ENCODE data around the gene MTHFSD. TPM values are rescaled to one million over a fixed set of nuclear protein-coding genes. Genes with fewer than 3 reads are reported as not detected.

Gene MTHFSD
- total RNA-seq, 1 donor from 2014 or later: 29.1 TPM

DNA sequence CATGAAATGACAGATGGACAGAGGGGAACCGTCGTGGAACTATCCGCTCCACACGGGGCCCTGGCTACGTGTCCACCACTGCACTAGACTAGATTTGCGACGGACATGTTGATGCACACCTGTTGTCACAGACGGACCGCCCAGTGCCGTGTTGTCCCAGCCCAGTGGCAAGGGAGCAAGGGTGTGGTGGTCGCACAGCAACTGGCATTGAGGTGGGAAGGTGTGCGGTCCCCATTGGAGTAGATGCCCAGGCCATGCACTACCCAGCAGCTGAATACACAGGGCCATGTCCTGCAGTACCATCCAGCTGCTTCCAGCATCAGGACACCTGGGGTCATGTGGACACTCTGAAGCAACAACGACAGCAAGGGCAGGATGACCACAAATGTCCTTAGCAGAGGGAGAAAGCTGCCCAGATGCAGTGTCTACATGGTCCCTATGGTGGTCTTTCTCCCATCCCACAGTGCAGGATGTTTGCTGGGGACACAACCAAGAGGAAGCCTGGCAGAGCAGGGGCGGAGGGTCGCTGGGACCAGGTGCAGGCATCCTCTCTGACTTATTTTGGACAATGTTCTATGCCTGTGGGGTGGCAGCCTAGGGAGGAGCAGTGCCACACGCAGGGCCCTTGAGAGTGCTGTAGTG is 35.9 kb downstream of the MTHFSD start:
- DNase-seq: no peak
- peaks cover 47% of the 10 kb centered on the region for H3K27me3 Mint-ChIP-seq
- H3K9me3 Mint-ChIP-seq: no peaks in the 10 kb centered on the region

GRCh38 chr16:86517652-86518258 is 37.3 kb downstream of the MTHFSD start:
- Mint-ChIP-seq H3K36me3 (ENCODE audit: low read depth) (no peaks in the 10 kb centered on the region), H3K9me3 (no peaks in the 10 kb centered on the region), H3K27me3 (peaks cover 59% of the 10 kb centered on the region), H3K27ac (no peak overlapping the region), H3K4me3 (no peak overlapping the region), H3K4me1 (peaks cover 2% of the 10 kb centered on the region)
- DNase-seq: peak; percentile 66
- intact Hi-C loops (cut with micrococcal nuclease): loop anchor here (5.0 kb wide), 1 partner anchor 175 kb away; no protein-coding TSS in a partner anchor

More for the DNA sequence above, 35.9 kb downstream of the MTHFSD start:
- Mint-ChIP-seq H3K4me3 (no peak overlapping the region), H3K4me1 (peaks cover 2% of the 10 kb centered on the region), H3K27ac (no peak overlapping the region), H3K36me3 (ENCODE audit: low read depth) (no peaks in the 10 kb centered on the region)
- intact Hi-C loops (cut with micrococcal nuclease): loop anchor here (5.0 kb wide), 1 partner anchor 177 kb away; no protein-coding TSS in a partner anchor

- Mint-ChIP-seq H3K9me3 (no peaks in the 10 kb centered on the region), H3K27me3 (peaks cover 62% of the 10 kb centered on the region), H3K4me3 (no peak overlapping the region), H3K27ac (no peak overlapping the region), H3K36me3 (ENCODE audit: low read depth) (no peaks in the 10 kb centered on the region), H3K4me1 (peaks cover 2% of the 10 kb centered on the region)
- intact Hi-C loops (cut with micrococcal nuclease): loop anchor here (5.0 kb wide), 1 partner anchor 175 kb away; no protein-coding TSS in a partner anchor
- no peak for DNase-seq
These were observed 38.0 kb downstream of the MTHFSD start for GRCh38 chr16:86517033-86517432.

DNA sequence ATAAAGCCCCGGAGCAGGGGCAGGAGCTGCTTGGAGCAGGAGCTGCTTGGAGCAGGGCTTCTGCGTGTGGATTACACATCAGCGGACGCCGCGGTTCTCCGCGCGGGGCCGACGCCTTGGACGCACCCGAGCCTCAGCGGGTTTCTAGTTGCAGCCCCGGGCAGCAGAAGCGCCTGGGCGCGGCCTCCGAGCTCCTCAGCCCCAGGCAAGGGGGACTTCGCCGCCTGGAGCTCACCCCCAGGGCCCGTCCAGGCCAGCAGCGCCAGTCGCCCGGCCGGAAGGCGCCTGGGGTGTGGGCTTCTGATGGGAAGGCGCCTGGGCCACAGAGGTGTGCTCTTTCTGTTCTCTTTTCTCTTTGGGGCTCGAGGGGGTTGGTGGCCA is 38.4 kb downstream of the MTHFSD start:
- DNase-seq: no peak
- Mint-ChIP-seq H3K36me3 (ENCODE audit: low read depth) (no peaks in the 10 kb centered on the region), H3K4me1 (peaks cover 4% of the 10 kb centered on the region), H3K27ac (peak overlapping the region; percentile 60), H3K27me3 (peaks cover 64% of the 10 kb centered on the region), H3K4me3 (no peak overlapping the region), H3K9me3 (no peaks in the 10 kb centered on the region)
- intact Hi-C loops (cut with micrococcal nuclease): loop anchor here (5.0 kb wide), 1 partner anchor 174 kb away; no protein-coding TSS in a partner anchor

GRCh38 chr16:86515777-86516622 is 39.0 kb downstream of the MTHFSD start:
- peaks cover 5% of the 10 kb centered on the region for H3K4me1 Mint-ChIP-seq
- H3K9me3 Mint-ChIP-seq: no peaks in the 10 kb centered on the region
- H3K27ac Mint-ChIP-seq: peak overlapping the region; percentile 60
- intact Hi-C loops (cut with micrococcal nuclease): loop anchor here (2.0 to 5.0 kb wide), 2 partner anchors 17 to 174 kb away; no protein-coding TSS in a partner anchor
- no peak for DNase-seq
- H3K36me3 Mint-ChIP-seq (ENCODE audit: low read depth): no peaks in the 10 kb centered on the region
- H3K4me3 Mint-ChIP-seq: no peak overlapping the region
- peaks cover 64% of the 10 kb centered on the region for H3K27me3 Mint-ChIP-seq

GRCh38 chr16:86515413-86515776 is 39.6 kb downstream of the MTHFSD start:
- Mint-ChIP-seq H3K4me1 (peaks cover 7% of the 10 kb centered on the region), H3K9me3 (no peaks in the 10 kb centered on the region), H3K36me3 (ENCODE audit: low read depth) (peaks cover 2% of the 10 kb centered on the region), H3K27me3 (peaks cover 68% of the 10 kb centered on the region), H3K4me3 (no peak overlapping the region), H3K27ac (no peak overlapping the region)
- DNase-seq: no peak
- intact Hi-C loops (cut with micrococcal nuclease): loop anchor here (2.0 to 5.0 kb wide), 2 partner anchors 17 to 173 kb away; no protein-coding TSS in a partner anchor

DNA sequence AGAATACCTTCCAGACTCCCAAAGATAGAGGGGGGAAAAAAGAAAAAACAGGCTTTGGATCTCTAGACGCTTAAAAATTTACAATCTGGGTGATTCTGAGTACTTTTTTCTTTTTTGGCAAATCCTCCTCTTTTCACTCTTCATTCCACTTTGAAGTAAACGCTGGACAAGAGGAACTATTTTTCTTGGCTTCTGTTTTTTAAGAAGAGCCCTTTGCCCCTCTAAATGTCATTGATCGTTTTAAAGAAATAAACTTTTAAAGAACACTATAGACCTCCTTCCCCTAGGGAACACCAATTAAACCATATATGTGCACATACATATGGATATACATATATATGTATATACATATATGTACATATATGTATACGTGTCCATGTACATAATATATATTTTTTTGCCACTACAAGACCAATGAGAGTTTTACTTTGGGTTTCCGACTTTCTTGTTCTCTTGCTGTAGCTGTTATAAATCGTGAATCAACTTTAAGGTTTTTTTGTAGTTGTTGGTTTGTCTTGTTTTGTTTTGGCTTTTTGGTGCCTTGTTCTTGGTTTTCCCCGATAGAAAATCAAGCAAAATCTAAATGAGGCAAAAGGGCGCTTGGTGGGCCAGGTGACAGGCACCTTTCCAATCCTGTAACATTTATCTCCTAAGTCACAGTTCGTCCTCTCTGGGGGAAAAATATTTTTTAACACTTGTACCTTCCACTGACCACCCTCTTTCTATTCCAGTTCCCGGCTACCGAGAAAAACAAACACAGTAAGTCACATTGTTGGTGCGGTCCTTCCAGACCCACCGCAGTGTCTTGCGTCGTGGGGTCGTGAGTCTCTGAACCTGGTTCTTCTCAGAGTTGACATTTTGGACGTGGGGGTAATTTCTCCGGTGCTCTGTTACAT is 40.3 kb downstream of the MTHFSD start:
- Mint-ChIP-seq H3K9me3 (no peaks in the 10 kb centered on the region), H3K4me1 (peaks cover 7% of the 10 kb centered on the region), H3K27ac (peak overlapping the region; percentile 73), H3K4me3 (no peak overlapping the region), H3K36me3 (ENCODE audit: low read depth) (peaks cover 2% of the 10 kb centered on the region), H3K27me3 (peaks cover 68% of the 10 kb centered on the region)
- intact Hi-C loops (cut with micrococcal nuclease): loop anchor here (2.0 to 5.0 kb wide), 3 partner anchors 16 to 227 kb away; no protein-coding TSS in a partner anchor
- DNase-seq: no peak

DNA sequence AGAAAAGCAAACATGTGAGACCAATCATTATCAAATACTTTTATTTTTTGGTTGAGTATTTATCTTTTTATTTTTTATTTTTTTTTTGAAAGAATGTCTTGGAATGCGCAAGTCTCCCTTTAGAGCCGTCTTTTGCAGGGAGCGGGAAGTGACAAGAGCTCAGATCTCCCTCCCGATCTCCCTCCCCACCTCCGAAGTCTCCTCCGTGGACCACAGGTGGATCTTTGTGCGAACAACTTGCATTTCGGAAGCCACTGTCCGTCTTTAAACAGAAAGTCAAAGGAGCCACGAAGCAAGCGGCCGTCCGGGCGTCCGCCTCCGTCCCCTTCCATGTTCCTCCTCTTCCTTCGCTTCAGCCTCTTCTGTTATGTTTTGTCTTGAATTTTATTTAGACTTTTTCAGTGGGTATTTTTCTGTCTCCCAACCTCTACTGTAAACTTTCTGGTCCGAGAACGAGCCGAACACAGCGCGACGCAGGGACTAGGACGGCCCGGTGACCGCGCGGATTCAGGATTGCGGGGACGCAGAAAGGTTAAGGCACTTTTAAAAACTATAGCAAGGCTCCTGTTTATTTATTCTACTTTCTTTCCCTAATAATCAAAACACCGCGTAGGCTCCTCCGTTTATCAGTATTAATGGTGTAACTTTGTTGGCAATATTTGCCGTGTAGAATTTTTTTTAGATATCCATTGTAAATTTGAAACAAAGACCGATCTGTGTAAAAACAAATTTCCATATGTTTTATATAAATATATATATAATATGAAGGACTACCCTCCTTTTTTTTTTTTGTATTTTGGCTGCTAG is 41.4 kb downstream of the MTHFSD start:
- intact Hi-C loops (cut with micrococcal nuclease): loop anchor here (2.0 to 5.0 kb wide), 2 partner anchors 15 to 226 kb away; no protein-coding TSS in a partner anchor
- Mint-ChIP-seq H3K27ac (no peak overlapping the region), H3K27me3 (peaks cover 65% of the 10 kb centered on the region), H3K36me3 (ENCODE audit: low read depth) (peaks cover 2% of the 10 kb centered on the region), H3K4me3 (no peak overlapping the region), H3K9me3 (no peaks in the 10 kb centered on the region), H3K4me1 (peaks cover 8% of the 10 kb centered on the region)
- no peak for DNase-seq

DNA sequence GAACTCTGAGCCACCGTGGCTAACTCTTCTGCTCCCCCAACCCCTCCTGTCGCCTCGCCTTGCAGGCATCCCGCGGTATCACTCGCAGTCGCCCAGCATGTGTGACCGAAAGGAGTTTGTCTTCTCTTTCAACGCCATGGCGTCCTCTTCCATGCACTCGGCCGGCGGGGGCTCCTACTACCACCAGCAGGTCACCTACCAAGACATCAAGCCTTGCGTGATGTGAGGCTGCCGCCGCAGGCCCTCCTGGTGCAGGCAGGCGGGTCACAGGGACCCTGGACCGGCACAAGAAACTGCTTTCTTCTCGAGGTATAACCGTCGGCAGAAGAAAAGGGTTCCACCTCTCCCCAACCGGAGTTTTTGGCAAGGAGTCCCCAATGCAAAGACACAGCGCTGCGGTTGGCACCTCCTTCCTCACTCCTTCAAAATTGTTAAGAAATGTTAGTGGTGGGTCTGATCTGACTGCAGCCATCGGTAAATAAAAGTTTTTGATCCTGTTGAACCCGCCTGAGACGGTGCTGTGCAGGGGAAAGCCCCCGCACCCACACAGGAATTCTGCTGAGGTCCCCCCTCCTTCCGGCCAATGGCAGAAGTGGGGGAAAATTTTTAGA is 42.1 kb downstream of the MTHFSD start:
- Mint-ChIP-seq H3K9me3 (no peaks in the 10 kb centered on the region), H3K27ac (peak overlapping the region; percentile 11), H3K4me1 (peaks cover 8% of the 10 kb centered on the region), H3K36me3 (ENCODE audit: low read depth) (peaks cover 2% of the 10 kb centered on the region), H3K27me3 (peaks cover 59% of the 10 kb centered on the region), H3K4me3 (no peak overlapping the region)
- DNase-seq: no peak
- intact Hi-C loops (cut with micrococcal nuclease): loop anchor here (5.0 kb wide), 1 partner anchor 226 kb away; no protein-coding TSS in a partner anchor

DNA sequence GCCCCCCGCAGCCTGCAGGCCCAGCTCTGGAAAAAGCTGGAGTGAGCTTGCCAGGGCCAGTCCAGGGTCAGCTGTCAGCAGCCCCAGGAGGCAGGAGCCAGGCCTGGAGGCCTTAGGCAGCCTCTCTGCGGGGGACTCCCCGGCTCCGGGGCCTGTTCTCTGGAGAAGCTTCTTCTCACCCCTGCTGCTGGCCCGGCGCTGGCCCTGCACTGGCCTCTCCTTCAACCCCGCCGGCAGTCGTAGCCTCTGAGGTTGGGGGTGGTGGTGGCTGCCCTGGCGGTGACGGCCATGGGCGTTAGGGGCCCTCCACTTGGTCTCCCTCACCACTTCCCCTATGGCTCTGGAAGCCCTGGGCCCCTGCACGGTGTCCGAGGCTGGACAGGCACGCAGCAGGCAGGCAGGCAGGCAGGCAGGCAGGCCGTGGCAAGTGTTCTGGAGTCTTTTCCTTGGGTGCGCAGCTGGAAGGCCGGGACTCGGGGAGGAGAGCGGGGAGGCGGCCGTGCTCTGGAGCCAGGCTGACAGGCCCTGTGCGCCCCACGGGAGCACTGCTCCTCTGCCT is 42.7 kb downstream of the MTHFSD start:
- peaks cover 2% of the 10 kb centered on the region for H3K36me3 Mint-ChIP-seq (ENCODE audit: low read depth)
- DNase-seq: no peak
- H3K4me1 Mint-ChIP-seq: peaks cover 13% of the 10 kb centered on the region
- H3K27me3 Mint-ChIP-seq: peaks cover 59% of the 10 kb centered on the region
- H3K9me3 Mint-ChIP-seq: no peaks in the 10 kb centered on the region
- H3K27ac Mint-ChIP-seq: no peak overlapping the region
- intact Hi-C loops (cut with micrococcal nuclease): loop anchor here (5.0 kb wide), 1 partner anchor 225 kb away; no protein-coding TSS in a partner anchor
- no peak overlapping the region for H3K4me3 Mint-ChIP-seq

- peaks cover 61% of the 10 kb centered on the region for H3K27me3 Mint-ChIP-seq
- intact Hi-C loops (cut with micrococcal nuclease): loop anchor here (5.0 kb wide), 1 partner anchor 224 kb away; no protein-coding TSS in a partner anchor
- H3K4me3 Mint-ChIP-seq: peak overlapping the region; percentile 60
- H3K27ac Mint-ChIP-seq: peak overlapping the region; percentile 53
- H3K4me1 Mint-ChIP-seq: peaks cover 14% of the 10 kb centered on the region
- no peak for DNase-seq
- peaks cover 2% of the 10 kb centered on the region for H3K36me3 Mint-ChIP-seq (ENCODE audit: low read depth)
- H3K9me3 Mint-ChIP-seq: no peaks in the 10 kb centered on the region
These were observed 43.5 kb downstream of the MTHFSD start for GRCh38 chr16:86511317-86512161.

Data from activated CD4-positive, alpha-beta T cell treated with anti-CD3 and anti-CD28 coated beads, Interleukin-2, amount 10 ng/mL, durations not matched to agents 24 days and 14 days (primary cell).